Lung (tissue), 12 donors: ENCODE data around the gene PJA1. TPM values are rescaled to one million over a fixed set of nuclear protein-coding genes. Genes with fewer than 3 reads are reported as not detected.
A peak's percentile ranks its signal among the peaks of the same experiment; 100 is the strongest.

Experiments
- ATAC-seq: fragments of 200-7000 bp; cut with Tn5 transposase; one replicate; pipeline ENCODE4 v1.9.1; 2020; ENCODE audit warnings: moderate number of reproducible peaks; ENCODE audit not compliant: insufficient read depth, low FRiP score
- DNase-seq, 3 donors: peaks; one replicate each; pipeline ENCODE4 v3.0.0-alpha.2; 2013 to 2017
- H3K27ac ChIP-seq, 2 donors: one replicate each; pipeline ENCODE4 v1.5.1; 2013; ENCODE audit warnings: mild to moderate bottlenecking in 2 of 2, moderate library complexity in 2 of 2, control low read depth in 1 of 2, inconsistent platforms in 1 of 2, low read depth in 1 of 2, low read length in 1 of 2
- H3K27me3 ChIP-seq, 3 donors: one replicate each; pipeline ENCODE4 v1.5.1; 2013; ENCODE audit warnings: low read length in 2 of 3; ENCODE audit not compliant: control insufficient read depth in 3 of 3, insufficient read depth in 3 of 3
- H3K36me3 ChIP-seq, 4 donors: one replicate each; pipeline ENCODE4 v1.5.1; 2013; ENCODE audit warnings: low read length in 4 of 4, mild to moderate bottlenecking in 1 of 4, moderate library complexity in 1 of 4; ENCODE audit not compliant: control insufficient read depth in 4 of 4, insufficient read depth in 4 of 4
- H3K4me1 ChIP-seq, 5 donors: one replicate each; pipeline ENCODE4 v1.5.1; 2013; ENCODE audit warnings: low read length in 5 of 5, mild to moderate bottlenecking in 2 of 5, moderate library complexity in 1 of 5; ENCODE audit not compliant: control insufficient read depth in 5 of 5, insufficient read depth in 5 of 5
- H3K4me3 ChIP-seq: one replicate; pipeline ENCODE4 v1.5.1; 2013; ENCODE audit warnings: mild to moderate bottlenecking, control low read depth, moderate library complexity
- H3K9ac ChIP-seq, 2 donors: one replicate each; pipeline ENCODE4 v1.5.1; 2013; ENCODE audit warnings: low read length in 2 of 2, control low read depth in 1 of 2; ENCODE audit not compliant: insufficient read depth in 1 of 2
- H3K9me3 ChIP-seq, 4 donors: one replicate each; pipeline ENCODE4 v1.5.1; 2013; ENCODE audit warnings: low read length in 3 of 4, mild to moderate bottlenecking in 1 of 4, moderate library complexity in 1 of 4; ENCODE audit not compliant: control insufficient read depth in 4 of 4, insufficient read depth in 3 of 4
- WGBS, 2 donors: extraction: QIAGEN DNeasy Blood & Tissue Kit; methylation state at CpG; one replicate each; pipeline ENCODE4 v1.1.7; 2013; 5-methylcytosine and 5-hydroxymethylcytosine counted together
- polyA plus RNA-seq, 2 donors: library from polyadenylated mRNA; stranded (reverse); fragments of 200-250 nt; gene quantifications; one replicate each; pipeline ENCODE4 v1.2.1, GENCODE V29; 2013
- total RNA-seq, 2 donors: library from RNA; depleted of rRNA in 1 of 2; stranded (reverse); fragments of >200 nt in 1 of 2; gene quantifications; one replicate each; pipeline ENCODE4 v1.2.1, GENCODE V29; 2014 to 2021
- TF ChIP-seq, protein P1 (sequence below): IDR thresholded peaks from 2 replicates; pipeline ENCODE4 v1.5.1; 2012; ENCODE audit warnings: mild to moderate bottlenecking; ENCODE audit errors: control extremely low read depth, extremely low read depth
- donor health status: control.
- donor health status: control.
- donor health status: Bipolar disorder and iron deficiency.
- donor health status: healthy.
- donor health status: DM: yes; HTN: yes; CAD: no.

Gene PJA1
- total and polyA plus RNA-seq, 4 donors, result 4.5 to 28.3 (median 15.2) TPM

DNA sequence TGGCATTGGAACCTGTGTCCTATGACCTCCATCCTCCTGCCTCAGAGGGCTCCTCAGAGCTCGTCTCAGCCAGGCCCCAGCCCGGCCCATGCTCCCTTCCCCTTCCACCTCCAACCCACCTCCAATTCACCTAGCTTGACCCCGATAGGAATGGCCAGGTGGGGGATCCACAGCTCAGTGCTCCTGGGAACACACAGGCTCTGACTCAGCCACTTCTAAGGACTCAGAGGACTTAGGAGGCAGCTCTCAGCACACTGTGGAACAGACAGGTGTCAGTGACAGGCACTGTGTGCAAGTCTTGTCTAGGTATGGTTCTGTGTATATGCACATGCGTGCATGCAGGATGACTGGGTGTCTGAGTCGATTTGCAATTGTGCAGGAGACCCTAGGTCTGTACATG, 44.8 kb downstream of the PJA1 start:
- no peaks in the 10 kb centered on the region for H3K9me3 ChIP-seq
- no peaks in the 10 kb centered on the region for H3K36me3 ChIP-seq
- H3K9ac ChIP-seq, result no peak overlapping the region
- H3K4me1 ChIP-seq, result peaks cover 0 to 8% (median 4%) of the 10 kb centered on the region in 5 donors
- H3K27ac ChIP-seq, result no peak overlapping the region
- no peak for ATAC-seq
- H3K4me3 ChIP-seq, result no peak overlapping the region
- peaks cover 3 to 7% (median 6%) of the 10 kb centered on the region in 3 donors for H3K27me3 ChIP-seq
- TF ChIP-seq, protein P1, sequence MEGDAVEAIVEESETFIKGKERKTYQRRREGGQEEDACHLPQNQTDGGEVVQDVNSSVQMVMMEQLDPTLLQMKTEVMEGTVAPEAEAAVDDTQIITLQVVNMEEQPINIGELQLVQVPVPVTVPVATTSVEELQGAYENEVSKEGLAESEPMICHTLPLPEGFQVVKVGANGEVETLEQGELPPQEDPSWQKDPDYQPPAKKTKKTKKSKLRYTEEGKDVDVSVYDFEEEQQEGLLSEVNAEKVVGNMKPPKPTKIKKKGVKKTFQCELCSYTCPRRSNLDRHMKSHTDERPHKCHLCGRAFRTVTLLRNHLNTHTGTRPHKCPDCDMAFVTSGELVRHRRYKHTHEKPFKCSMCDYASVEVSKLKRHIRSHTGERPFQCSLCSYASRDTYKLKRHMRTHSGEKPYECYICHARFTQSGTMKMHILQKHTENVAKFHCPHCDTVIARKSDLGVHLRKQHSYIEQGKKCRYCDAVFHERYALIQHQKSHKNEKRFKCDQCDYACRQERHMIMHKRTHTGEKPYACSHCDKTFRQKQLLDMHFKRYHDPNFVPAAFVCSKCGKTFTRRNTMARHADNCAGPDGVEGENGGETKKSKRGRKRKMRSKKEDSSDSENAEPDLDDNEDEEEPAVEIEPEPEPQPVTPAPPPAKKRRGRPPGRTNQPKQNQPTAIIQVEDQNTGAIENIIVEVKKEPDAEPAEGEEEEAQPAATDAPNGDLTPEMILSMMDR, result no peak
- DNase-seq, result no peak
- 75 to 98% methylated on average over 5 of the region's 5 CpGs for WGBS, 2 donors

DNA sequence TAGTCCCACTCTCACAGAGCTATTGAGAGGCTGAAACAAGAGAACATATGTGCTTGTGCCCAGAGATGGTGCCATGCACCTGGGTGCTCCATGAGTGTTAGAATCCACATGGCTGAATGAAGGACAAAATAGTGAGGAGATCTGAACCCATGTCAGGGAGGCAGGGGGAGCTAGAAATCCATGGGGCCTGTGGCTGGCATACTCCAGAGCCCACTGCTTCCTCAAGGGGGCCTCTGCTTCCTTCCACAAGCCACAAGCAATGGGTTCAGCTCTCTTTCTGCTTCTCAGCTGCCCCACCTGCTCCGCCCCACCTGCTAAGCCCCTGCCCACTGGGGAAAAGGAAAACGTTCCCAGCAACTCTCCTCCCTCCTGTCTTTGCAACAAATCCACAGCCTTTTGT, 46.1 kb downstream of the PJA1 start:
- TF ChIP-seq, protein P1, result no peak
- Histone ChIP-seq H3K36me3 (no peaks in the 10 kb centered on the region), H3K4me3 (no peak overlapping the region), H3K27ac (no peak overlapping the region), H3K9me3 (no peaks in the 10 kb centered on the region), H3K27me3 (peaks cover 3 to 6% (median 6%) of the 10 kb centered on the region in 3 donors), H3K9ac (no peak overlapping the region), H3K4me1 (peaks cover 0 to 8% (median 4%) of the 10 kb centered on the region in 5 donors)
- WGBS, 2 donors, result 28 to 43% methylated on average over 2 of the region's 2 CpGs
- ATAC-seq (no peak), DNase-seq (no peak)

DNA sequence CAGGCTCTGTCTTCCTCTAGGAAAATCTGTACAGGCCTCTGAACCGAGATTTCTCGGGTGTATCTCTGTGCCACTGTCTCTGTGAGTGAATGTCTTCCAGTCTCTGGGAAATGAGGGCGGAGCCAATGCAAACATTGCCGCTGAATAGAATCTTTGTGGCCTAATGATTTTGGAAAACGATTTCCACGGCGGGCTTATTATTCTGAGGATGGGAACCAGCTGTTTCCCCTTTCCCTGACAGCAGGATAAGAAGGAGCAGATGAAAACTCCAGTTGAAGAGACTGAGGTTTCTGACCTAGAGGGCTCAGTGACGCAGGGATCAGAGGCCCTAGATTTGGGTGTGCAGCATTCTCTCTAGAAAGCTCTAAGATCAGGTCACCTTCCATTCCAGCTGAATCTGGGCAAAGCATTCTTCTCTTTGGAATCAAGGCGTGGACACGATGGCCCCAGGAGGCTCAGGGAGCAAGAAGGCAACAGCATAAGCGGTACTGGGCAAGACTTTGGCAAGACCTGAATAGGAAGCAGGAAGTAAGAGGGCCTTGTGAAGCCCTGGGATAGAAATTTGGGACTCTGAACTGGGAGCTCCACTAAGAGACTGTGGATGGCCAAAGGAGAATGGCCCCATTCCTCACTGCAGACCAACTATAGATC, 47.3 kb downstream of the PJA1 start:
- H3K4me1 ChIP-seq, result peaks cover 0 to 8% (median 4%) of the 10 kb centered on the region in 5 donors
- TF ChIP-seq, protein P1, result no peak
- no peak overlapping the region for H3K4me3 ChIP-seq
- no peak overlapping the region for H3K27ac ChIP-seq
- H3K9ac ChIP-seq, result no peak overlapping the region
- no peaks in the 10 kb centered on the region for H3K9me3 ChIP-seq
- 66 to 82% methylated on average over 11 of the region's 11 CpGs for WGBS, 2 donors
- peaks cover 0 to 10% (median 6%) of the 10 kb centered on the region in 3 donors for H3K27me3 ChIP-seq
- DNase-seq (peak; percentile 55 to 84 (median 78)), ATAC-seq (no peak)
- H3K36me3 ChIP-seq, result no peaks in the 10 kb centered on the region
